ENCODE results near the gene TBC1D16. TPM values are rescaled to one million over a fixed set of nuclear protein-coding genes. Genes with fewer than 3 reads are reported as not detected.
A peak's percentile ranks its signal among the peaks of the same experiment; 100 is the strongest.

Gene TBC1D16
- polyA plus RNA-seq, 1 donor from 2014 or later, result 1.7 TPM

DNA sequence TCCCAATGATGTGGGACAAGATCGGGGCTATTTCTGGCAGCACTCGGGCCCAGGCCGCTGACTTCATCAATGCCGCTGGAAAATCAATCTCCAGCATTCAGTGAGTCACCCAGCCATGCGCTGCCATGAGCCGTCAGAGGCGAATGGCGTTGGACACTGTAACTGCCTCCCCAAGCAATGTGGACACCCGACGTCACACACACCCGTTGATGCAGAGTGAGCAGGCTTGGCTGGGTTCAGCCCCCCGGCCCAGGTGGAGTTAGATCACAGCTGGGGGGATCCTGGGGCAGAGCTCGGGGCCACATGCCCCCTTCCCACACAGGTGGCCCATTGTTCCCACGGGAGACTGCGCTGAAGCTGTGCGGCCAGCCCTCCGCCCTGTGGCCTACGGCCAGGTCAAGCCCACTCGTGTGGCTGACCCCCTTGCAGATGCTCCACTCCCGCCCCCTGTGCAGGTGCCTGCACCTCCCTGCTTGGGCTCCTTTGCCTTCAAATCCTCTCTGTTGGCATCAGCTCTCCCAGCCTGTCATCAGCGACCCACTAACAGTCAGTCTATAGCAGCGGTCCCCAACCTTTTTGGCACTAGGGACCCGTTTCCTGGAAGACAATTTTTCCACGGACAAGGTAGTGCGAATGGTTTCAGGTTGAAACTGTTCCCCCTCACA, 89.9 kb downstream of the TBC1D16 start:
- Mint-ChIP-seq H3K4me3 (no peak overlapping the region), H3K27me3 (peaks cover 3% of the 10 kb centered on the region), H3K9me3 (no peaks in the 10 kb centered on the region), H3K27ac (no peak overlapping the region), H3K4me1 (peaks cover 0 to 10% (median 8%) of the 10 kb centered on the region in 3 donors), H3K36me3 (peaks cover 5% of the 10 kb centered on the region)

DNA sequence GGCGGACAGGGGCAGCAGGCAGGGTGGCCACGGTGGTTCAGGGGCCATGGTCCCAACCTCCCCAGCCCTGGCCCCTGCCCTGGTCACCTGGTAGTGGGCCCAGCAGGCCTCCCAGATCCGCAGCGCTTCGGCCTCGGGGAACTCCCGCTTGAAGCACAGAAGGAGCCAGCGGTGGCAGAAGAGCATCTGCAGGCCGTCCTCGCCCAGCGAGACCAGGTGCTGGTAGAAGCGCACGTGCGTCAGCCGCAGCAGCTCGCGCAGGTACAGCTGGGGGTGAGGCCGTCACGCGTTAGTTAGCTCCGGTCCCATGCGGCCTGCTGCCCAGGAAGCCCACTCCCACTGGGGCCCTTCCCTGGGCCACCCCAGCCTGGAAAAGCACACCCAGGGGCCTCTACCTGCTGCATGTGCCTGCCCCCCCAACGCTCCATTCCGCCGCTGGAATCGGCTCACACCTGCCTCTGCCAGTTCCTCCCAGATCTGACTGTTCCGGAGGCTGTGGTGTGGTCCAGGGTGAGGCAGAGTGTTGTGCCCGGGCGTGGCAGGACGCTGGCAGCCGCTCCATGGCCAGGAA, 90.8 kb downstream of the TBC1D16 start:
- peaks cover 5% of the 10 kb centered on the region for H3K36me3 Mint-ChIP-seq
- H3K27ac Mint-ChIP-seq, result no peak overlapping the region
- H3K4me3 Mint-ChIP-seq, result no peak overlapping the region
- H3K4me1 Mint-ChIP-seq, result peaks cover 0 to 12% (median 9%) of the 10 kb centered on the region in 3 donors
- peaks cover 3% of the 10 kb centered on the region for H3K27me3 Mint-ChIP-seq
- no peaks in the 10 kb centered on the region for H3K9me3 Mint-ChIP-seq

DNA sequence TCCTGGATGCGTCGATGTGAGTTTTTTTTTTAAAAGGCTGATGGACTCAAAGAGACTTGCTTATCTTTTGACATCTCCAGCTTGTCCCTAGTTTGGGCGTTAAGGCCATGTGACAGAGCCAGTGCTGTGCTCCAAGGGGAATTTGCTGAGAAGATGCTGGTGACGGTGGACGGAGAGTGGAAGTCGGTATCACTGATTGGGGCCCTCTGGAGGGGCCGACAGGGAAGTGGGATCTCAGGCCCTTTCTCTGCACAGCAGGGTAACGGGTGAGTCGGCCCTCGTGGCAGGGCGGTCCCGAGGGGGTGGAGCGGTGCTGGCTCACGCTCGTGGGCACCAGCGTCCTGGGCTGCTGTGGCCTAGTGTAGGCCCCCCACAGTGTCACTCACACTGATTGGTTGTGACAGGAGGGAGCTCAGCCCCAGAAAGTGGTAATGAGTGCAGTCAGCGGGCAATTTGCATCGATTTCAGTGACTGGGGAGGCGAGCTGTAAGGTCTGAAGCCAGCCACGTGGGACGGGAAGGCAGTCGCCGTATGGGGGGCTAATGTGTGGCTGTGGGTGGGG, 91.3 kb downstream of the TBC1D16 start:
- Mint-ChIP-seq H3K4me1 (peaks cover 0 to 12% (median 9%) of the 10 kb centered on the region in 3 donors), H3K36me3 (peaks cover 5% of the 10 kb centered on the region), H3K9me3 (no peaks in the 10 kb centered on the region), H3K27me3 (peaks cover 3% of the 10 kb centered on the region), H3K27ac (no peak overlapping the region), H3K4me3 (no peak overlapping the region)

DNA sequence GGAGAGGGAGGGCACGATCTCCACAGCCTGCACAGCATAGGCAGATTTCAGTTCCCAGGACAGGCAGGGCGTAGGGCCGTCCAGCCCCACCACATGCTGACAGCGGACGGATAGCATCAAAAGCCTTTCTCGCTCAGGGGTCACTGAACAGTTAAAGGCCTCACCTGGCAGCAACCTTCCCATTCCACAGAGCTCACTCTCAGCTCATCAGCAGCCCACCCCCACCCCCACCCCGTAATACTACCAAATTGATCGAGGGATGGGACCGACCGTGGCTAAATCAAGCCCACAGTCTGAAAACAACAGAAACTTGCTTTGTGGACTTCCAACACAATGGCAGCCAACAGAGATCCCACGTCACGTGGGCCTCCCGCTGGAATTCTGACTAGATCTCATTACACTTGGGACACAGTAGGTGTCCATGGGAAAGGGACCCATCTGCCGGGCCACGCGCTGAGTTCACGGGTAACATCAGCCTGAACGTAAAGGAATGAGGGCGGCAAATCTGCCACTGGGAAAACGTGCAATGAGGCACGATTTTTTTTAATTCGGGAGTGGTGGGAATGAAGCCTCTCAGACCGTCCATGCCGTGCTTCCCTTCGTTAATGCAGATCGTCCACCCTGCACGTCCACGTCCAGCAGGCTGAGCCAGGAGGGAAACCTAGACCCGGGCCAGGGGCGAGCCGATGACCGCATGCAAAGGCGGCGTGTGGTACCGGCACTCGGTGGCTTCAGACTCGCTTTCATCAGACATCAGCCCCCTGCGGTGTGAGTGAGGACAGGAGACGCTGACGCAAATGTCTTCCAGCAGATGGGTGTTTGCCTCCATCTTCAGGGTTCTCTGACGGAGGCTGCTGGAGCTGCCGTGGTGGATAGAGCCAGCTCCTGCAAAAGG, 92.1 kb downstream of the TBC1D16 start:
- Mint-ChIP-seq H3K4me1 (peaks cover 0 to 13% (median 12%) of the 10 kb centered on the region in 3 donors), H3K4me3 (peak overlapping the region in 2 of 4 donors; percentile 70 to 75), H3K27me3 (peaks cover 3% of the 10 kb centered on the region), H3K27ac (peak overlapping the region in 2 of 3 donors; percentile 78 to 95), H3K9me3 (no peaks in the 10 kb centered on the region), H3K36me3 (peaks cover 5% of the 10 kb centered on the region)

DNA sequence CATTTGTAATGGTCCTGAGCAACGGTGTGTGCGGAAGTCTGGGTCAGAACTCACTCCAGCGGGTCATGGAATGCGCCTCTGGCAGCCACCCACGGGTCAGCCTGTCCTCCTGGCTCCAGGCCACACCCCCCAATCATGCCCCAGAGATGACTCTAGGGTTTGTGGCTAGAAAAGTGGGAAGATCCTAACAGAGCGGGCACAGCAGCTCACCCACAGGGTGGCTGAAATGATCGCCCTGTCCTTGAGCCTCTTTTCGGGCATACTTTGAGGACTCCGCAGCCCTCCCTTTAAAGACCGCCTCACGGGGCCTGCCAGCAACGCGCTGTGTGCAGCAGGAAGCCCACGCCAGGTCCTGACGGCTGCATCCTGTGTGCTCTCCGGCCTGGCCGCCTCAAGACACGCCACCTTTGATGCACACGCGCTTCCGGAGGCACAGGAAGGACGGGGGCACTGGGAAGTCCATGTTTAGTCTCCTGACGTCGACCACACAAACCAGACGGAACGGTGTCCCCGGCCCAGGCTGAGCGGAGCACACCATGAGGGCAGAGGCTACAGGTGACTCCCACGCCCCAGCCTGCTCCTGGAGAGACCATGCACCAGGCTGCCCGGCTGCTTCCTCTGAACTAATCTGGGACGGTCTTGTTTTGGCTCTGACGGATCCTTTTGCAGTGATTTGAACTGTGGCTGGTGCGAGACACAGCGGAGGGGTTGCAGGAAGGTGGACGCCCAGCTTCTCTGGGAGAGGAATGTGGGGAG, 92.9 kb downstream of the TBC1D16 start:
- Mint-ChIP-seq H3K36me3 (peaks cover 5% of the 10 kb centered on the region), H3K27ac (peak overlapping the region in 1 of 3 donors; percentile 95), H3K4me3 (peak overlapping the region in 3 of 4 donors; percentile 28 to 75 (median 70)), H3K27me3 (peaks cover 3% of the 10 kb centered on the region), H3K4me1 (peaks cover 2 to 15% (median 13%) of the 10 kb centered on the region in 3 donors), H3K9me3 (no peaks in the 10 kb centered on the region)

DNA sequence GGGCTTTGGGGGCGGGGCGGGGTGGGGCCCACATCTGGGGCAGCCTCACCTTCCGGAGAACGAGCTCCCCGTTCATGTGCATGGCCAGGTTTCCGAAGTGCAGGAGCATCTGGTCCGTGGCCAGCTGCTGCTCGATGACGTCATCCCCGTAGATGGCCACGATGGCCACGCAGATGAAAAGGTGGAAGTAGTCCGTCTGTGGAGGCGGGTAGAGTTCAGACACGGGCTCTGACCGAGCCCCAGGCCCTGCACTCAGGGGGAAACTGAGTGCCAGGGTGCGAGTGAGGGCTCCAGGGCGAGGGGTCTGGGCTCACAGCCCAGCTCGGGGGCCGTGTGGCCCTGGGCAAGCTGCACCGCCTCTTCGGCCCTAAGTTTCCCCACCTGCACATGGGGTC, 93.7 kb downstream of the TBC1D16 start:
- peaks cover 6% of the 10 kb centered on the region for H3K27me3 Mint-ChIP-seq
- H3K4me1 Mint-ChIP-seq, result peaks cover 9 to 22% (median 21%) of the 10 kb centered on the region in 3 donors
- H3K36me3 Mint-ChIP-seq, result peaks cover 5% of the 10 kb centered on the region
- no peak overlapping the region for H3K4me3 Mint-ChIP-seq
- H3K9me3 Mint-ChIP-seq, result no peaks in the 10 kb centered on the region
- H3K27ac Mint-ChIP-seq, result peak overlapping the region in 1 of 3 donors; percentile 95

DNA sequence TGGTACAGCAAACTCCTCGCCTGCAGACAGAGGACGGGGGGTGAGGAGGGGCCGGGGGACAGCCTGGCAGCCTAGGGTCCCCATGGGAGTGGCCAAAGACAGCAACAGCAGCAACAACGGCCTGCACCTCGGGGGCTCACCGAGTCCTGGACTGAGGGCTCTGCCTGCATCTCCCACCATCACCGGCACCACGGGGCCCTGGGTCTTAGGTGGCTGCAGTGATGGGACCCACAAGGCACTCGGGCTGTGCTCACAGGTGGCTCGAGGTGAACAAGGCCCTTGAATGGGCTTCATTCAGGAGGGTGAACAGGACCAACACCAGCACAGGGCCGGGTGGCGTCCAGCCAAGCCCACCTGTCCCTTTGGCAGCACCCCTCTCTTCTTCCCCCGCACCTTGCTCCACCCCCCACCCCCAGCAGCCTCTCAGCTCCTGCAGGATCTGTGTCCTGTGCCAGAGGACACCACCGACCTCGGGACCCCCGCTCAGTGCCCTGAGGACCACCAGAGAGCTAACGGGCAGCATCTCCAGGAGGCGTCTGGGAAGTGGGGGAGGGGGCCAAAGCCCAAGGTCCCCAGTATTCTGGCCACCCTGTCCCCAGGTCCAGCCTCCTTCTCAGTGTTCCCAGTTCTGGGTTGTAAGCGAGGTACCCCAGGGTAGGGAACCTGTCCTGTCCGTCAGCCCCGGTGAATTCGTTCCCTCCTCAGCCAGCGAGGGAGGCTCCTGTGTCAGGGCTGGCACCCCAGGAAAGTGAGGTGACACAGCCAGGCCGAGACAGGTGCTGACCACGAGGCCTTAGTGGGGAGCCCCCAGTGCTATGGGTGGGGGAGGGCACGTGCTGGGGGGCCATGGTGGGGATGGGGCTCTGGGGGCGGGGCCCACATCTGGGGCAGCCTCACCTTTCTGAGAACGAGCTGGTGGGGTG, 94.3 kb downstream of the TBC1D16 start:
- Mint-ChIP-seq H3K4me1 (peaks cover 11 to 25% (median 24%) of the 10 kb centered on the region in 3 donors), H3K27ac (no peak overlapping the region)

DNA sequence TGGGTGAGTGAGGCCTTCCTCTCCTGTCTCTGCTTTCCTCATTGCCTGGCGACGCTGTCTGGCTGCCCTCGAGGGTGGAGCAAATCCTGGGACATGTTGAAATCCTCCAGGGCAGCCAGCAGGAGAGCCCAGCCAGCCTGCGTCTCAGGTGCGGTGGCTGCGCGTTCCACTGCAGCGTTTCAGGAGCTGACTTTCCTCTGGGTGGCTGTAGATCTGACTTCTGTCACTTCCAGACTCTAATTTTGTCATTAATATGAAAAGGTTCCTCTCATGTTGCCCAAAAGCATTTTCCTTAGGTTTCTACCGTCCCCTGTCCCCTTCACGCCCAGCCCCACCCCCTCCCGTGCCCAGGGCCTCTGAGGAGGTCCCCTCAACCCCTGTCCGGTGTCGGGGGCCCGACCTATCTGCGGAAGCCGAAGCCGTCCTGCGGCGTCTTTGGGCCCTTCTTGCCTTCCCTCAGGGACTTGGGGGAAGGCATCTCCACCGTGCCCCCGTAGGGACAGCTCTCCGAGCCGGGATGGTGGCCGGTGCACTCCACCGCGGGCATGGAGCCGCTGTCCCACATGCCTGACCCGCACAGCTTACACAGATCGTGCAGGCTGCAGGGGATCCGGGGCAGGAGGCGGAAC, 95.1 kb downstream of the TBC1D16 start:
- Mint-ChIP-seq H3K36me3 (peaks cover 2% of the 10 kb centered on the region), H3K4me1 (peaks cover 16 to 32% (median 31%) of the 10 kb centered on the region in 3 donors), H3K27ac (no peak overlapping the region), H3K4me3 (peak overlapping the region in 2 of 4 donors; percentile 58 to 60), H3K27me3 (peaks cover 7% of the 10 kb centered on the region), H3K9me3 (no peaks in the 10 kb centered on the region)

More for the DNA sequence above, 94.3 kb downstream of the TBC1D16 start:
- H3K4me3 Mint-ChIP-seq, result peak overlapping the region in 1 of 4 donors; percentile 39
- peaks cover 6% of the 10 kb centered on the region for H3K27me3 Mint-ChIP-seq
- no peaks in the 10 kb centered on the region for H3K9me3 Mint-ChIP-seq
- peaks cover 5% of the 10 kb centered on the region for H3K36me3 Mint-ChIP-seq

DNA sequence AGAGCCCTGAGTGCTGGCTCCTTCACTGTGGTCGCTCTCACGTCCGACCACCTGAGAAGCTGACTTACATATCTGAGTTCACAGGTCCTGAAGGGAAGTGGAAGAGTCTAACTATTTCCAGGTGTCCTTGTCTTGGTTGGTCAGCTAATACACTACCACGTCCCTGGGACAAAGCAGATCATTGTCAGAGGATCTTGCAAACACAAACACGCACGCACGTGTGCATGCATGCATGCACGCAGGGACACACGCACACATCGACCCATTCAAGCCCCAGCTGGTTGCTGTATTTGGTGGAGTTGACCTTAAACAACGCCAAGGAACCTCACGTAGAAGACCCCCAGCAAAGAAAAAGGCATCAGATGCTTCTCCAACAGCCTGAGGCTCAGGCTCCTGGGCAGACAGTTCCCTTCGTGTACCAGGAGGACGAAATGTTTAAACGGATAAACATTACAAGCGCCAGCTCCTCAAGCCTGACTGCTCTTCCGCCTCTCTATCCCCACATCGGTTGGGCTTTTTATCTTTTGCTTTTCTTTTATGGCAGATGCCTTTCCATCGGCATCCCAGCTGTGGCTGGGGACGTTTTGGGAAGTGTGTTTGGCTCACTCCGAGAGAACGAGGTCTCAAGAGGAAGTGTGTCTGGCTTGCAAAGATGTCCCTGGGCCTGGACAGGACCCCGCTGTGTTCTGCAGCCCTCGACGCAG, 95.8 kb downstream of the TBC1D16 start:
- peaks cover 8% of the 10 kb centered on the region for H3K27me3 Mint-ChIP-seq
- peaks cover 18 to 35% (median 34%) of the 10 kb centered on the region in 3 donors for H3K4me1 Mint-ChIP-seq
- peak overlapping the region in 2 of 4 donors; percentile 4 to 60 for H3K4me3 Mint-ChIP-seq
- peak overlapping the region in 1 of 3 donors; percentile 54 for H3K27ac Mint-ChIP-seq
- H3K9me3 Mint-ChIP-seq, result no peaks in the 10 kb centered on the region
- H3K36me3 Mint-ChIP-seq, result peaks cover 2% of the 10 kb centered on the region

DNA sequence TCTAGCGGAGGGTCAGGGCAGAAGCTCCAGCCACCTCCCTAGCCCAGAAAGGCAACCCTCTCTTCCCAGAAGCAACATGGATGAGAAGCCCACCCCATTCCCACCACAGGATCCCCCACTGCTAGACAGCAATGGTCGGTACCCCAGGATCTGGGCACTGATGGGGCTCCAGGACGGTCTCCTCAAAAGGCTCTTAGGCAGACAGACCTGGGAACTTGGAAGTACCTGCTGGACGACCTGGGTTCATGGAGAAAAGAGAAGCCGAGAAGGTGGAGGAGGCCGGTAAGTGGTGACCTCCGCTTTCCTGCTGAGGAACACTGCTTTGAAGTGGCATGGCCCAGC, 96.6 kb downstream of the TBC1D16 start:
- Mint-ChIP-seq H3K9me3 (no peaks in the 10 kb centered on the region), H3K36me3 (no peaks in the 10 kb centered on the region), H3K4me1 (peaks cover 21 to 41% (median 34%) of the 10 kb centered on the region in 3 donors), H3K4me3 (peak overlapping the region in 2 of 4 donors; percentile 17 to 57), H3K27ac (peak overlapping the region in 1 of 3 donors; percentile 54), H3K27me3 (peaks cover 8% of the 10 kb centered on the region)

DNA sequence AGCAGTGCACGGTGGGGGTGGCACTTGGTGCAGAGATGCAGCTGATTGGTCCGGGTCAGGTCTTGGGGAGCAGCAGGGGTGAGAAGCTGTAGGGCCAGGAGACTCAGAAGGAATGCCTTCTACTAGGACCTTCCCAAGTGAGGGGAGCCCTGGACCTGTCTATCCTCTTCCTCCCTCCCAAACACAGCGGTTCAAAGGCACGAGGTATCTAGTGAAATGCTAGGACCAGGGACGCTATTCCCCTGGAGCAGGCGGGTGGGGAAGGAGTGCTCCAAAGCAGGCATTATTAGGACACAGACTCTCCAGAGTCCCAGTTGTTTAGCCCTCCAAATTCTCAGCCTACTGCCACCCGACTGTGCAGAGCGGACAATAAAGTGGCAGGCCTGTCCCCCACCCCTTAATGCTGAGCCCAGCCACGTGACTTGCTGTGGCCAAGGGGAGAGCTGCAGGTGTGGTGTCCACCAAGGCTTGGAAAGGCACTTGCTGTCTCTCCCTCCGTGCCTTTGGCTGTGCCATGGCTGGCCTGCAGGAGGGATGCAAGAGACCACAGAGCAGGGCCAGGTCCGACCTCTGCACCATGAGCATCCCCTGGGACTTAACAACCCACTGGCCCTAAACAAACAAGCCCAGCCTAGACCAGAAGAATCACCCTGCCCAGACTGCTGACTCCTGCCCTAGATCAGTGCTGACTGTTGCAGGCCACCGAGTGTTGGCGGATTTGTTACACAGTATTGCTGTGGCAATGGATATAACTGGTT, 97.2 kb downstream of the TBC1D16 start:
- H3K9me3 Mint-ChIP-seq, result no peaks in the 10 kb centered on the region
- no peaks in the 10 kb centered on the region for H3K36me3 Mint-ChIP-seq
- peaks cover 14% of the 10 kb centered on the region for H3K27me3 Mint-ChIP-seq
- H3K4me1 Mint-ChIP-seq, result peaks cover 23 to 46% (median 40%) of the 10 kb centered on the region in 3 donors
- peak overlapping the region in 2 of 4 donors; percentile 45 to 57 for H3K4me3 Mint-ChIP-seq
- H3K27ac Mint-ChIP-seq, result peak overlapping the region in 1 of 3 donors; percentile 96
